ENCODE measurements around the gene LST1. TPM values are rescaled to one million over a fixed set of nuclear protein-coding genes. Genes with fewer than 3 reads are reported as not detected.

LST1 gene
- total RNA-seq, 1 experiment from 2014 or later, result not detected

- no peak for TF ChIP-seq CTCF (conservative IDR thresholded peaks at IDR 0.05; ENCODE audit: low read depth, low read length)
- TF ChIP-seq EZH2phosphoT487 (IDR thresholded peaks at IDR 0.05; ENCODE audit: borderline replicate concordance, low read length), result no peak
- TF ChIP-seq EZH2 (IDR thresholded peaks at IDR 0.05; ENCODE audit: low read length, unreplicated experiment), result no peak
- no peak within 1 kb of the TSS for H3K4me3 ChIP-seq (ENCODE audit: low read length)
- H3F3A ChIP-seq (ENCODE audit: low read length, unreplicated experiment), result no peaks in the 10 kb centered on the region
- no peak within 1 kb of the TSS for H3K4me2 ChIP-seq (ENCODE audit: low read length)
- H3K9ac ChIP-seq (ENCODE audit: low read length), result no peak within 1 kb of the TSS
- peak; percentile 42; the same call in 1 of the 2 replicates for ATAC-seq
- no peaks in the 10 kb centered on the region for H3K27me3 ChIP-seq (ENCODE audit: low read length)
- no peak within 1 kb of the TSS for H3K27ac ChIP-seq (ENCODE audit: low read length)
- no peak for DNase-seq
- no peaks in the 10 kb centered on the region for H4K20me1 ChIP-seq (ENCODE audit: low read length)
- H3K9me2 ChIP-seq (replicated peaks; ENCODE audit: low read length), result no peaks in the 10 kb centered on the region
- POLR2A ChIA-PET (ENCODE audit: unreplicated experiment), result no interaction called here
- H2AFZ ChIP-seq (ENCODE audit: low read length), result no peak within 1 kb of the TSS
- intact Hi-C loops (cut with micrococcal nuclease), result no loop called here
- BruUV-seq (replicated peaks), result no TSS peak
- 0 out of 2 replicates have a peak, but pooled peaks cover 3% of the 10 kb centered on the region for H3K4me1 ChIP-seq (ENCODE audit: insufficient read depth, low read length)
- no peaks in the 10 kb centered on the region for H3K79me2 ChIP-seq (ENCODE audit: low read length)
- CTCF ChIA-PET, result no interaction called here
- no peaks in the 10 kb centered on the region for H3K9me3 ChIP-seq (ENCODE audit: low read length)
- H3K36me3 ChIP-seq (ENCODE audit: low read depth, low read length), result no peaks in the 10 kb centered on the region
Observed at GRCh38 chr6:31614684-31615578, 28.9 kb downstream of the LST1 start, which contains the start of gene AIF1. Gene AIF1, plus strand, starts transcription at chr6:31615234. Its CDS starts 96 bp downstream, at chr6:31615330.

- ATAC-seq (no peak), DNase-seq (no peak)
- ChIA-PET CTCF (no interaction called here), POLR2A (ENCODE audit: unreplicated experiment) (no interaction called here)
- no peak overlapping the region for H3K27ac ChIP-seq (ENCODE audit: low read length)
- 0 out of 2 replicates have a peak, but pooled peaks cover 3% of the 10 kb centered on the region for H3K4me1 ChIP-seq (ENCODE audit: insufficient read depth, low read length)
- H3K9me3 ChIP-seq (ENCODE audit: low read length), result no peaks in the 10 kb centered on the region
- no peak overlapping the region for H3K4me3 ChIP-seq (ENCODE audit: low read length)
- intact Hi-C loops (cut with micrococcal nuclease), result no loop called here
- no peak overlapping the region for H3K4me2 ChIP-seq (ENCODE audit: low read length)
- H4K20me1 ChIP-seq (ENCODE audit: low read length), result no peaks in the 10 kb centered on the region
- BruUV-seq (replicated peaks), result no TSS peak
- H3K36me3 ChIP-seq (ENCODE audit: low read depth, low read length), result no peaks in the 10 kb centered on the region
- peaks cover 2% of the 10 kb centered on the region for H3K79me2 ChIP-seq (ENCODE audit: low read length)
- H3K9me2 ChIP-seq (replicated peaks; ENCODE audit: low read length), result no peaks in the 10 kb centered on the region
- no peak overlapping the region for H2AFZ ChIP-seq (ENCODE audit: low read length)
- H3K27me3 ChIP-seq (ENCODE audit: low read length), result no peaks in the 10 kb centered on the region
- H3K9ac ChIP-seq (ENCODE audit: low read length), result no peak overlapping the region
- no peak for TF ChIP-seq EZH2phosphoT487 (IDR thresholded peaks at IDR 0.05; ENCODE audit: borderline replicate concordance, low read length)
- TF ChIP-seq CTCF (conservative IDR thresholded peaks at IDR 0.05; ENCODE audit: low read depth, low read length), result no peak
- TF ChIP-seq EZH2 (IDR thresholded peaks at IDR 0.05; ENCODE audit: low read length, unreplicated experiment), result no peak
- H3F3A ChIP-seq (ENCODE audit: low read length, unreplicated experiment), result no peaks in the 10 kb centered on the region
Observed at GRCh38 chr6:31615748-31616147, 29.7 kb downstream of the LST1 start.

GRCh38 chr6:31617010-31617409 is 30.9 kb downstream of the LST1 start:
- Histone ChIP-seq H3K27ac (ENCODE audit: low read length) (no peak overlapping the region), H3K4me2 (ENCODE audit: low read length) (no peak overlapping the region), H4K20me1 (ENCODE audit: low read length) (peaks cover 4% of the 10 kb centered on the region), H3F3A (ENCODE audit: low read length, unreplicated experiment) (no peaks in the 10 kb centered on the region), H3K27me3 (ENCODE audit: low read length) (no peaks in the 10 kb centered on the region), H3K36me3 (ENCODE audit: low read depth, low read length) (no peaks in the 10 kb centered on the region), H3K9ac (ENCODE audit: low read length) (no peak overlapping the region), H3K79me2 (ENCODE audit: low read length) (peaks cover 14% of the 10 kb centered on the region), H3K9me2 (replicated peaks; ENCODE audit: low read length) (no peaks in the 10 kb centered on the region), H3K4me3 (ENCODE audit: low read length) (no peak overlapping the region), H2AFZ (ENCODE audit: low read length) (no peak overlapping the region), H3K9me3 (ENCODE audit: low read length) (no peaks in the 10 kb centered on the region), H3K4me1 (ENCODE audit: insufficient read depth, low read length) (peaks cover 6% of the 10 kb centered on the region)
- no peak for TF ChIP-seq CTCF (conservative IDR thresholded peaks at IDR 0.05; ENCODE audit: low read depth, low read length)
- TF ChIP-seq EZH2phosphoT487 (IDR thresholded peaks at IDR 0.05; ENCODE audit: borderline replicate concordance, low read length), result no peak
- no peak for TF ChIP-seq EZH2 (IDR thresholded peaks at IDR 0.05; ENCODE audit: low read length, unreplicated experiment)
- ChIA-PET CTCF (no interaction called here), POLR2A (ENCODE audit: unreplicated experiment) (no interaction called here)
- no TSS peak for BruUV-seq (replicated peaks)
- no peak for DNase-seq
- intact Hi-C loops (cut with micrococcal nuclease), result no loop called here
- no peak for ATAC-seq

Measured in PC-3 (cell line).